ENCODE measurements around the gene THRB. TPM values are rescaled to one million over a fixed set of nuclear protein-coding genes. Genes with fewer than 3 reads are reported as not detected.

Gene THRB
- total RNA-seq, 1 donor = 0.94 TPM

DNA sequence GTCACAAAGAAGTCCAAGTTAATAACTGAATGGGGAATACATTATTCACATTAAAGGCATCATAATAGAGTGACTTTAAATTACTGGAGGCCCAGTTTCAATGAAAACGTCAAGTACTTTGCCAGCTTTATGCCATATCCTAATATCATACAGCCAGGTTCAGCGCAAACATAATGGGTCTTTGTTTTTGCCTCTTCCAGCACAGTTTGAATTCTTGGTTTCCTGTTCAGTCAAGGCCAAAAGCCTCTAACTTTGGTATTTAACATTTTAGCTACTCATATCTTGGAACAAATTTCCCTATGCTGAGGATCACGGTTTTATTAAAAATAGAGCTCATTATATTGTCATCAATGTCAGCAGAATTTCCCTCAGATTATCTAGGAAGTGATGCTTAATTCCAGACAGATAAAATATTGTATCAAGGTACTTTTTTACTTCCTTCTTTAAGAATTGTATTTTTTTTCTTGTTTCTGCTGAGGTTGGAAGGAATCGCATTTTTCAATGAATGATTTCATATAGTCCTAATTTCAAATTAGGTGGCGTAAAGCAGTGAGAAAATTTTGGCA lies 269.2 kb downstream of the THRB start:
- Histone ChIP-seq H3K4me1 (ENCODE audit: insufficient read depth, low read length) (no peaks in the 10 kb centered on the region), H3K4me3 (ENCODE audit: low read length) (no peak overlapping the region), H3K27me3 (ENCODE audit: insufficient read depth, low read length) (no peaks in the 10 kb centered on the region)

DNA sequence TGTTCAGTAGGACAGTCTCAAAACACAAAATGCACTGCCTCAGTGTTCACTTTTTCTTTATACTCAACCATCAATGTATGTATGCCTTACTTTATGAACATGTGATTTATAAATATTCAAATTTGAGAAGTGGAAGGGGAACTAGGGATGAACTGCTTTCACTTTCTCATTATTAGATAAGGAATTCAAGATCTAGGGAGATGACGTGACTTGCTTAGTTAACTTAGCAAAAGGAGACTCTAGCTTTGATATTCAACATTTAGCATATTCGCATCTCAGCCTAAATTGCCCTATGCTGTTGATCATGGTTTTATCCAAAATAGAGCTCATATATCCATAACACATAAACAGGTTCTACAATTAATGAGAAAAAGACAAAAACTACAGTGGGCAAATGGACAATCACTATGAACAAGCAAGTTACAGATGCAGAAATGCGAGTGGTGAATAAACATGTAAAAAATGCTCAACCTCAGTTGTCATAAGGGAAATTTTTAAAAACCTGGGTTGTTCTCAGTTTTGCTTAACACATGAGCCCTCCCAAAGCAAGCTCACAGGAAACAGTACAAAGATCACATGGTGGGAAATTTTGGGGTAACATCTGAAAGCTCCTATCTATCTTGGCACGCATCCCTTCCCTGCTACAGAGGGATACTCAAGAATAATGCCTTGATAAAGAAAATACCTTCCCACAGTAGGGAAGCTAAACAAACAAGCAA lies 269.8 kb downstream of the THRB start:
- Histone ChIP-seq H3K4me1 (ENCODE audit: insufficient read depth, low read length) (no peaks in the 10 kb centered on the region), H3K27me3 (ENCODE audit: insufficient read depth, low read length) (no peaks in the 10 kb centered on the region), H3K9me3 (ENCODE audit: low read depth, low read length) (no peaks in the 10 kb centered on the region), H3K4me3 (ENCODE audit: low read length) (no peak overlapping the region)

More for the DNA sequence above, 269.2 kb downstream of the THRB start:
- no peaks in the 10 kb centered on the region for H3K9me3 ChIP-seq (ENCODE audit: low read depth, low read length)

DNA sequence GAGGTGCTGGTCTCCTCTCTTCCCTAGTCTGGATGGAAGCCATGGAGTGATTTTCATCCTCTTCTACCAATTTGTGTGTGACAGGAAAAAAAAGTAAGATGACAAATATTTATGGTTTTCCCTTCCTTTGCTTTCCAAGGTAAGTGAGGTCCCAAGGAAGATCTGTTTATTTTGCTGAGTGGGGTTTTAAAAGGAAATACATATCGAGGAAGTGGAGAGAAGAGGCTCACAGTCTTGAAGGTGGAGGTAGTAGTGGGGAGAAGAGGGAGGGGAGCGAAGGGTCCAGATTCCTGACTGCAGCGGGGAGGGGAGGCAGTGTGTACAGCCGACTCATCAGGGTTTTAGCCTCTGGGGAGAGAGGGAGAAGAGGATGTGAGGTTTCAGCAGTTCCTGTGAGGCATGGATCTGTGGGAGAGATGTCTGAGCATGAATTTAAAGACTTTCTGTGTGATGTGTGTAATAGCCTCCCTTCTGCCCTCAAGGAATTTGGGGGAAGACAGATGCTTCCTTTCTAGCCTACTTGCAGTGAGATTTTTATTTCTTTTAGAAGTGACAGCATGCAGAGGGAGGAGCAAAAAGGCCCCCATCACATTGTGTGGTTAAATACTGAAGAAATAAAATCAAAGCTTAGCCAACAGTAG lies 272.4 kb downstream of the THRB start:
- Histone ChIP-seq H3K9me3 (ENCODE audit: low read depth, low read length) (no peaks in the 10 kb centered on the region), H3K27me3 (ENCODE audit: insufficient read depth, low read length) (no peaks in the 10 kb centered on the region), H3K4me1 (ENCODE audit: insufficient read depth, low read length) (no peaks in the 10 kb centered on the region), H3K4me3 (ENCODE audit: low read length) (no peak overlapping the region)

DNA sequence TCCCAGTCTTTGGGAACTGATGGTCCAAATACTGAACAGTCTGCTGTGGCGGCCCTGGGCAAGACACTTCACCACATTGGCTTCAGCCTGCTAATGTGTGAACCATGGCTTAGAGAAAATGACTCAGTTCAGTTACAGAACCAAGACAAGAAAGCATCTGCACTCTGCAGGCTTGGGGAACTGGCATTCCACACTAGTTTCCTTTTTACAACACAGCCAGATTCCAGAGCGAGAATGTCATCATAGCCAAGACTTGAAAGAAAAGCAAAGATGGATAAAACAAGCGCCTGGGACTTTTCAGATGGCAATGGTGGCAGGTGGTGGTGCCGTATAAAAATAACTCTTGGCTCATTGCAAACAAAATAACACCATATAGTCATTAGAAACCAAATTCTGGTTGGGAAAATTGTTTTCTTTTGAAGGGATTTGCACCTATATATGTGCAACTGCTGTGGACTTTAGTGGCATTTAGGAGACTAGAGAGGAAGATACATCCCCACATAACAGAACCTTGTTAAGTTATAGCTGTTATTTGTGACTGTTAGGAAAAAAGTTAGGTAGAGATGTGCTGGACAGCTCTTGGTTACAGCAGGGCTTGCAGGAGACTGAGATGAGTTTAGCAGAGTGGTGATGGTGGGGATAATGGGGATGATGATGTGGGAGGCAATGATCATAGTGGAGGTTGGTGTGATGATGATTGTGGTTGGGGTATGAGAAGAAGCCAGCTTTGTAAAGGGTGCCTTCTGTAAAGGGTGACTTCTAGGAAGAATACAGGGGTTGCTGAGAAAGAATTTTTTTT lies 273.6 kb downstream of the THRB start:
- H3K27me3 ChIP-seq (ENCODE audit: insufficient read depth, low read length) = no peaks in the 10 kb centered on the region
- no peak overlapping the region for H3K4me3 ChIP-seq (ENCODE audit: low read length)
- no peaks in the 10 kb centered on the region for H3K4me1 ChIP-seq (ENCODE audit: insufficient read depth, low read length)
- H3K9me3 ChIP-seq (ENCODE audit: low read depth, low read length) = no peaks in the 10 kb centered on the region

DNA sequence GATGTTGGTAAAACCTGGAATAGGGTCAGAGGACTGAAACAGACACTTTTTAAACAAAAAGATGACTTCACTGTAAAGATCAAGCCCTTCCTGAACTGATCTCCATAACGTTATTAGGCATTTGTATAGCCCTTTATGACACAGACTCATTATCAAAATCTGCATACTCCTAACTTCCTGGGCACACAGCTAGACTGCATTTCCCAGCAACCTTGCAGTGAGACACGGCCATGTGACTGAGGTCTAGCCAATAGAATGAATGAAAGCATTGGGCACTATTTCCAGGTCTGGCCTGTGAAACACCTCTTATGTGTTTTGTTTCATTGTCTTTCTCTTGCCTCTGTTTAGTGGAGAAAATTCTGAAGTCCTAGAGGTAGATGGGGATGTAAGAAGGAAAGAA lies 279.1 kb downstream of the THRB start:
- Histone ChIP-seq H3K4me1 (ENCODE audit: insufficient read depth, low read length) (no peaks in the 10 kb centered on the region), H3K27me3 (ENCODE audit: insufficient read depth, low read length) (no peaks in the 10 kb centered on the region), H3K4me3 (ENCODE audit: low read length) (no peak overlapping the region)

DNA sequence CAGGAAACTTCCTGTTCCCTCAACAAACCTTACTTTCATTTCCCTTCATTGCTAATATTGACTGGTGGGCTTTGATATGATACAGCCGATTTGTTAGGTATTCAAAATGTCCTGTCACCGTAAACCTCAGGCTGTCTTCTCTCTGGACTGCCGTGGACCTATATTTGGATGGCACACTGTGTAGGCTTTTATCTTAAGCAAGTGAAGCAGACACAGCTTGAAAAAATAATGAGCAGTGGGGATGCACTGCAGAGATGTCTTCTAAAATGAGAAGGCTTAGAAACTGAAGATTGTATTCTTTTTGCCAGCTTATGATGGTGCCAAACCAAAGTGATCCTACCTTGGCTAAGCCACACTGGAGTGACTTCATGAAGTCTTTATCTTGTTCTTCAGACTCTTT lies 283.3 kb downstream of the THRB start:
- Histone ChIP-seq H3K4me1 (ENCODE audit: insufficient read depth, low read length) (no peaks in the 10 kb centered on the region), H3K9me3 (ENCODE audit: low read depth, low read length) (no peaks in the 10 kb centered on the region), H3K4me3 (ENCODE audit: low read length) (no peak overlapping the region), H3K27me3 (ENCODE audit: insufficient read depth, low read length) (no peaks in the 10 kb centered on the region)

More for the DNA sequence above, 279.1 kb downstream of the THRB start:
- H3K9me3 ChIP-seq (ENCODE audit: low read depth, low read length) = no peaks in the 10 kb centered on the region

DNA sequence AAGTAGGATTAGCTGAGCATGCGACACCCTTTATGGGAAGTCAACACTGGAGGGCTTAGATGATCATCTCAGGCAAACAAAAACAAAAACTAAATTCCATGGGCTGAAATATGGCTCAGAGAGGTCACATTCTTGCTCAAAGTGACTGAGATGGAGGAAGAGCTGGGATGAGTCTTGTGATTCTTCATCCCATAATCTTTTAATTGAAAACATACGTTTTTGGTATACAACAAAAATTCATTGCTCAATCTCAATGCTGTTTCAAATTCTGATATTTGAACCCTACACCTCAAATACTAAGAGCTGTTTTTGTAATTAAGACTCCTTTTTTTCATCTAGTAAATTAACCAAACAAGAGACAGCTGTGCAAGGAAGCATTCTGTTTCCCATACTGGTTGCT lies 292.6 kb downstream of the THRB start:
- no peaks in the 10 kb centered on the region for H3K4me1 ChIP-seq (ENCODE audit: insufficient read depth, low read length)
- H3K27me3 ChIP-seq (ENCODE audit: insufficient read depth, low read length) = no peaks in the 10 kb centered on the region
- no peak overlapping the region for H3K4me3 ChIP-seq (ENCODE audit: low read length)
- no peaks in the 10 kb centered on the region for H3K9me3 ChIP-seq (ENCODE audit: low read depth, low read length)

DNA sequence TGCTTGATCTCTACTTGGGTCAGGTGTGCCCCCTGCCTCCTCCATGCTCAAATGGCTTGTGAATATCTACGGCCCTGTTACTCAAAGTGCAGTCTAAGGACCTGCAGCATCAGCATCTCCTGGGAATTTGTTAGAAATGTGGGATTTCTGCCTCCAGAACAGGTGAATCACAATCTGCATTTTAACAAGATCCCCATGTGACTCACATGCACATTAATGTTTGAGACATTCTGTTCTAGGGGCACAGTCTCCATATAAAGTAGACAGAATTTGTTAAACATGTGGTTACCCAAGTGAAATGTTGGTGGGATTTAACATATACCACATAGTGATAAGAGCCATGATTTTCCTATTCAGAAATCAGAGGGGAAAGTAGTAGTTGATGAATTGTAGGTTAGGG lies 293.3 kb downstream of the THRB start:
- Histone ChIP-seq H3K9me3 (ENCODE audit: low read depth, low read length) (no peaks in the 10 kb centered on the region), H3K27me3 (ENCODE audit: insufficient read depth, low read length) (no peaks in the 10 kb centered on the region), H3K4me1 (ENCODE audit: insufficient read depth, low read length) (no peaks in the 10 kb centered on the region), H3K4me3 (ENCODE audit: low read length) (no peak overlapping the region)

DNA sequence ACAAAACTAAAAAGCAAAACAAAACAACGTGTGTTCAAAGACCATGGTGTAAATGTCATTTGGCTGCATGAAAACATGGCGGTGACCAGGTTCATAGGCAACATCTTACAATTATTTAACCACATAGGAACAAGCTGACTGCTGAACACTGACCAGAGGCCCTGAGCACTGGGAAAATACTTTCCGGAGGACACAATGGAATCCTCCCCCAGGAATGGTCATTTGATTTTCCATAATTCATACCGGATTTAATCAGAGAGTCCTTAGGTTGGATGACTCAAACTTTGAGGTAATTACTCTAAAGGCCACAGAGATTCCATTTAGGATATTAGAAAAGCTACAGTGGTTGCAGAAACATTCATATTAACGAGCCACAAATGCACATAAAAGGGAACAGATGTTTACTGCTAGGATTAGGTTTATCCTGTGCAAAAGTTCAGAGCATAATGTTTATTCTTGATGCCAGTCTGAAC lies 294.8 kb downstream of the THRB start:
- H3K4me3 ChIP-seq (ENCODE audit: low read length) = no peak overlapping the region
- H3K27me3 ChIP-seq (ENCODE audit: insufficient read depth, low read length) = no peaks in the 10 kb centered on the region
- no peaks in the 10 kb centered on the region for H3K4me1 ChIP-seq (ENCODE audit: insufficient read depth, low read length)
- H3K9me3 ChIP-seq (ENCODE audit: low read depth, low read length) = no peaks in the 10 kb centered on the region

DNA sequence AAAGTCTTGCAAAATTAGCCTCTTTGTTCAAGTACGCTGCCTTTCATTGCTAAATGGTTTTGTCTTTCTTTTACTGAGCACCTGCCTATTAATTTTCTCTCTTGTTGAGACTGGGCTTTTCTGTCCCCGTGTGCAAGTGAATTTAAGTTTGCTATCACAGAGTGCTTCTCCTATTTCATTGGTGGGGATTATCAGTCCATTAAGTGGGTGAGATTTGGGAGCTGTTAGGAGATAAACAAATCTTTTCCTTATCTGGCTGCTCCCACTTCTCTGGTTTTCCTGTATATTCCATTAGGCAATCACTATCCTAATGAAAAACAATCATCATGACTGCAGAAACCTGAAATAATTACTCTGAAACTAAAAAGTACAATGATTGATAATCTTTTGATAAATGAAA lies 295.4 kb downstream of the THRB start:
- Histone ChIP-seq H3K27me3 (ENCODE audit: insufficient read depth, low read length) (no peaks in the 10 kb centered on the region), H3K4me1 (ENCODE audit: insufficient read depth, low read length) (no peaks in the 10 kb centered on the region), H3K9me3 (ENCODE audit: low read depth, low read length) (no peaks in the 10 kb centered on the region), H3K4me3 (ENCODE audit: low read length) (no peak overlapping the region)

DNA sequence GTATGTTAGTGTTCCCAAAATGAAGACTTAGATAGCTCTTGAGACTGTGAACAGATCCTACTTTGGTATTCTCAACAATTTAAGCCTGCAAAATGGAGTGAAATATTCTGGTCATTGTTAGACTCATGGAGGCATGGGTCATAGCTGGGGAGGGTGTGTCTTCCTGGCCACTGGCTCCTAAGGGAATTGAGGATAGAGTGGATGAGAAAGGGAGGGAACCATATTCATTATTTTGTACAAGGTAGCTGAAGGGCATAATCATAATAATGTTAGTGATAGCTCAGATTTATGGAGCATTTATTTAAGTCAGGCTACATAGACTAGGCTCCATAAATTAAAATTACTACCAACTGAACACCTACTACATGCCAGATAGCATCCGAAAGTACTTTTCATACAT lies 295.9 kb downstream of the THRB start:
- no peaks in the 10 kb centered on the region for H3K4me1 ChIP-seq (ENCODE audit: insufficient read depth, low read length)
- H3K4me3 ChIP-seq (ENCODE audit: low read length) = no peak overlapping the region
- H3K27me3 ChIP-seq (ENCODE audit: insufficient read depth, low read length) = no peaks in the 10 kb centered on the region
- H3K9me3 ChIP-seq (ENCODE audit: low read depth, low read length) = no peaks in the 10 kb centered on the region

DNA sequence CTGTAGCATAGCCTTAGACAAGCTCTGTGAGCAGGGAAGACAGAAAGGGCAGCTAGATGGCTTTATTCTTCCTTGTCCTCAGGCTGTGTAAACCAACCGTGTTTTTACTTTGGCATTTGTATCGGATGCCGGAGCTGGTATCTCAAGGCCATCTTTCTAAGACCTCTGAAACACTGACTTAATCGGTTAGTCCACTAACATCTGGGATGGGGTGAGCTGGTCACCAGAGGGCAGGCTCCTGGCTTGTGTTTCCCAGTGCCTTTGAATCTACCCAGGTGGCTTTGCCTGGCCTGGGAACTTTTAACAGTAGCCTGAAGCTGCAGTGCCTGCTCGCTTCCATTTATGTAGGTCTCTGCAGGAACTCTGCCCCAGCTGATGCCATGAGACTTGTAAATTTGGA lies 296.8 kb downstream of the THRB start:
- no peaks in the 10 kb centered on the region for H3K9me3 ChIP-seq (ENCODE audit: low read depth, low read length)
- H3K4me1 ChIP-seq (ENCODE audit: insufficient read depth, low read length) = no peaks in the 10 kb centered on the region
- H3K27me3 ChIP-seq (ENCODE audit: insufficient read depth, low read length) = no peaks in the 10 kb centered on the region
- H3K4me3 ChIP-seq (ENCODE audit: low read length) = no peak overlapping the region

DNA sequence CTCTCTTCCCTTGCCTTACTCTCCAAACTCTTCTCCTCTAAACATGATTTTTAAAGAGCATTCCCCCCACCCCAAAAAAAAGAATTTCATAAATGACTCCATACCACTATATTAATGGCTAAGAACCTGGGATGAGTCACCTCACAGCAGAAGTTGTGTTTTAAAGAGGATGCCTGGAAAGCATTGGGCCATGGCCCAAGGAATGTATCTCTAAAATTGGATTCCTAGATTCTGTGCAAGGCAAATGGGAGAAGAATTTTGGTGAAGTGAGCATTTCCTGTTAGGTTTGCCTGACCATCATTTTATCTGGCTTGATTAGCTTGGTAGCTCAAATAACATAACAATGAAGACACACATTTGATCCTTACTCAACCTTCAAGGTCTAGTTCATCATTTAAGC lies 298.1 kb downstream of the THRB start:
- no peaks in the 10 kb centered on the region for H3K4me1 ChIP-seq (ENCODE audit: insufficient read depth, low read length)
- H3K9me3 ChIP-seq (ENCODE audit: low read depth, low read length) = no peaks in the 10 kb centered on the region
- no peak overlapping the region for H3K4me3 ChIP-seq (ENCODE audit: low read length)
- no peaks in the 10 kb centered on the region for H3K27me3 ChIP-seq (ENCODE audit: insufficient read depth, low read length)

DNA sequence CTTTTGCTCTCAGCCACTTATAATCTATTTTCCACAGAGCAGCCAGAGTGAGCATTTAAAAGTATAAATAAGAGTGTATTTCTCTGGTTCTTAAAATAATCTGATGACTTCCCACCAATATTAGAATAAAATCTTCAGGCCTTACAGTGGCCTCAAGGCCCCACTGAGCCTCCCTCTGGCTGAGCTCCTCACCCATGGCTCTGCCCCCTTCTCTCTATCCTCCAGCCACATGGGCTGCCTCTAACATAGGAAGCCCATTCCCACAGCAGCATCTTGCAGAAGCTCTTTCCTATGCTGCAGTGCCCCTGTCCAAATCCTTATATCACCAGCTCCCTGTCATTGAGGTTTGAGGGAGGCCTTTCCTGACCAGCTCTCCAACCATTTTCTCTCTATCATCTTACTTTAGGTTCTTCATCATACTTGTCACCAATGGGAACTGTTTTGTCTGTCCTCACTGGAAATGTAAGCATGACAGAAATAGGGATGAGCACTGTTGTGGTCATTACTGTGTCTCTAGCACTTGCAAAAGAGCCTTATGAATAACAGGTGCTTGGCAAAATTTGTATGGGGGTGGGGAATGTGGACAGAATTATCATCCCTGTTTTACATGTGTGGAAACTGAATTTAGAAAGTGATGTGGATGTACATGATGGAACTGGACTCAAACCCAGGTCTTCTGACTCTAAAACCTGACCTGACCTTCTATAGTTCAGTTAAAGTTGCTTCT lies 299.0 kb downstream of the THRB start:
- no peaks in the 10 kb centered on the region for H3K9me3 ChIP-seq (ENCODE audit: low read depth, low read length)
- H3K4me3 ChIP-seq (ENCODE audit: low read length) = no peak overlapping the region

More for the DNA sequence above, 299.0 kb downstream of the THRB start:
- H3K27me3 ChIP-seq (ENCODE audit: insufficient read depth, low read length) = no peaks in the 10 kb centered on the region
- no peaks in the 10 kb centered on the region for H3K4me1 ChIP-seq (ENCODE audit: insufficient read depth, low read length)
